ENCODE results near the gene STAC3. TPM values are rescaled to one million over a fixed set of nuclear protein-coding genes. Genes with fewer than 3 reads are reported as not detected.

STAC3 gene
- total RNA-seq, 1 experiment from 2014 or later: 2.5 TPM

- ChIA-PET RAD21 (ENCODE audit: low non-redundant PET in 1 of 2, low total read pairs in 2 of 2, uncharacterized antibody in 2 of 2, unreplicated experiment in 2 of 2) (no interaction called here), CTCF (interaction anchor here (1.1 to 2.1 kb wide), 2 partner anchors 9 to 19 kb away, joined by 3 to 10 read pairs; no protein-coding TSS in a partner anchor), POLR2A (no interaction called here)
- H2AFZ ChIP-seq (ENCODE audit: low read depth, low read length, poor library complexity, severe bottlenecking): no peak overlapping the region
- H4K20me1 ChIP-seq (ENCODE audit: insufficient read depth): no peaks in the 10 kb centered on the region
- no peak overlapping the region for H3K4me2 ChIP-seq (ENCODE audit: low read length)
- peaks cover 30% of the 10 kb centered on the region for H3K79me2 ChIP-seq (ENCODE audit: insufficient read depth, low read length)
- no peak overlapping the region for H3K27ac ChIP-seq (ENCODE audit: low read depth, low read length)
- H3K36me3 ChIP-seq (ENCODE audit: control insufficient read depth in 1 of 2, insufficient read depth in 2 of 2, low read length in 2 of 2): peaks cover 15 to 34% of the 10 kb centered on the region in 2 experiments
- no peaks in the 10 kb centered on the region for H3K9me2 ChIP-seq (ENCODE audit: insufficient read depth)
- no peak for ATAC-seq
- no peak overlapping the region for H3K9ac ChIP-seq (ENCODE audit: low read length)
- no peaks in the 10 kb centered on the region for H3K27me3 ChIP-seq (ENCODE audit: insufficient read depth, low read length)
- BruUV-seq (replicated peaks): no TSS peak
- intact Hi-C loops (cut with micrococcal nuclease): no loop called here
- H3K9me3 ChIP-seq (ENCODE audit: control insufficient read depth in 1 of 2, insufficient read depth in 1 of 2, low read depth in 1 of 2, low read length in 2 of 2): no peaks in the 10 kb centered on the region
- TF ChIP-seq RAD21 (IDR thresholded peaks at IDR 0.05; ENCODE audit: low read depth) (no peak), ZFX (IDR thresholded peaks at IDR 0.05) (no peak), FOSL1 (IDR thresholded peaks at IDR 0.05; ENCODE audit: low read depth) (no peak), ATF3 (IDR thresholded peaks at IDR 0.05) (no peak), POLR2A (IDR thresholded peaks at IDR 0.05; ENCODE audit: borderline replicate concordance, extremely low read depth, insufficient read depth, insufficient read length) (no peak), ZBTB33 (IDR thresholded peaks at IDR 0.05; ENCODE audit: extremely low read depth, insufficient replicate concordance, low read length) (no peak), MAX (IDR thresholded peaks at IDR 0.05) (no peak), REST (IDR thresholded peaks at IDR 0.05; ENCODE audit: low read depth) (no peak), ZNF274 (IDR thresholded peaks at IDR 0.05; ENCODE audit: low read depth, low read length) (no peak), SIN3A (IDR thresholded peaks at IDR 0.05; ENCODE audit: low read depth) (no peak), SRF (IDR thresholded peaks at IDR 0.05; ENCODE audit: low read depth) (no peak), SP1 (IDR thresholded peaks at IDR 0.05; ENCODE audit: low read depth) (no peak), EGR1 (IDR thresholded peaks at IDR 0.05; ENCODE audit: low read depth) (no peak), CBX3 (IDR thresholded peaks at IDR 0.05; ENCODE audit: low read depth) (no peak), ELF1 (IDR thresholded peaks at IDR 0.05; ENCODE audit: borderline replicate concordance, low read depth) (no peak)
- peaks cover 6 to 17% of the 10 kb centered on the region in 2 experiments; a peak in 3 of 4 replicates for H3K4me1 ChIP-seq (ENCODE audit: control insufficient read depth in 1 of 2, insufficient read depth in 2 of 2, low read length in 2 of 2)
- no peak overlapping the region for H3K4me3 ChIP-seq (replicated peaks in 1 of 2; ENCODE audit: low read depth in 1 of 2, low read length in 2 of 2)
- DNase-seq (ENCODE audit: low read depth, low spot score): no peak
These were observed 17.4 kb downstream of the STAC3 start for GRCh38 chr12:57233357-57234232.
